Fibroblast of lung (primary cell): Measurements from ENCODE around the gene PDE4B. TPM values are rescaled to one million over a fixed set of nuclear protein-coding genes. Genes with fewer than 3 reads are reported as not detected.

ENCODE experiments used
- DNase-seq, 2 donors: peaks; one replicate each; pipeline versions ENCODE4 v3.0.0 to v3.0.0-alpha.2; 2010; ENCODE audit warnings: low read depth in 2 of 2
- H2AFZ ChIP-seq: 2 replicates; pipeline ENCODE4 v1.5.1; 2012; ENCODE audit warnings: low read length, control low read depth, inconsistent platforms
- H3K27ac ChIP-seq: 2 replicates; pipeline ENCODE4 v1.5.1; 2011; ENCODE audit warnings: low read length, control low read depth; ENCODE audit not compliant: insufficient read depth
- H3K27me3 ChIP-seq: 2 replicates; pipeline ENCODE4 v1.5.1; 2011; ENCODE audit warnings: mild to moderate bottlenecking, low read length; ENCODE audit not compliant: control insufficient read depth, insufficient read depth
- H3K36me3 ChIP-seq: 2 replicates; pipeline ENCODE4 v1.5.1; 2011; ENCODE audit warnings: low read length; ENCODE audit not compliant: control insufficient read depth, insufficient read depth
- H3K4me1 ChIP-seq: 2 replicates; pipeline ENCODE4 v1.5.1; 2011; ENCODE audit warnings: low read length; ENCODE audit not compliant: control insufficient read depth, insufficient read depth; ENCODE audit errors: extremely low read depth
- H3K4me2 ChIP-seq: 2 replicates; pipeline ENCODE4 v1.5.1; 2011; ENCODE audit warnings: low read length, control low read depth; ENCODE audit not compliant: insufficient read depth; ENCODE audit errors: extremely low read depth
- H3K4me3 ChIP-seq, 4 experiments: fragments of 200-600 bp in 1 of 4; sonication (generic) in 1 of 4; replicated peaks in 1 of 4; 2 replicates each; pipeline ENCODE4 v1.5.1; 2011 to 2016; ENCODE audit warnings: low read length in 4 of 4, low read depth in 3 of 4, mild to moderate bottlenecking in 3 of 4, control low read depth in 2 of 4, inconsistent platforms in 1 of 4, mixed read lengths in 1 of 4; ENCODE audit not compliant: insufficient read depth in 1 of 4; ENCODE audit errors: control extremely low read depth in 1 of 4
- H3K79me2 ChIP-seq: 2 replicates; pipeline ENCODE4 v1.5.1; 2012; ENCODE audit warnings: mild to moderate bottlenecking, low read length, inconsistent platforms; ENCODE audit not compliant: control insufficient read depth, insufficient read depth
- H3K9ac ChIP-seq: 2 replicates; pipeline ENCODE4 v1.5.1; 2011; ENCODE audit warnings: mild to moderate bottlenecking, low read length, control low read depth; ENCODE audit not compliant: insufficient read depth
- H3K9me3 ChIP-seq: 2 replicates; pipeline ENCODE4 v1.5.1; 2012; ENCODE audit warnings: low read depth, low read length; ENCODE audit not compliant: control insufficient read depth, insufficient read depth
- H4K20me1 ChIP-seq: 2 replicates; pipeline ENCODE4 v1.5.1; 2011; ENCODE audit warnings: low read length; ENCODE audit not compliant: control insufficient read depth, insufficient read depth; ENCODE audit errors: extremely low read depth
- EZH2 ChIP-seq: IDR thresholded peaks from 2 replicates; pipeline ENCODE4 v1.5.1; 2012; ENCODE audit warnings: low read length, control low read depth, mild to moderate bottlenecking; ENCODE audit errors: missing control alignments
- polyA plus RNA-seq, 2 donors: library from polyadenylated mRNA; depleted of rRNA in 1 of 2; stranded (reverse) in 1 of 2; unstranded in 1 of 2; fragments of >200 nt; gene quantifications; 2 replicates each; pipeline ENCODE4 v1.2.1, GENCODE V29; 2011 to 2012; ENCODE audit warnings: missing spikeins in 1 of 2
- total RNA-seq: library from RNA; depleted of rRNA; stranded (reverse); fragments of >200 nt; gene quantifications from 2 replicates; pipeline ENCODE4 v1.2.1, GENCODE V29; 2014
- TF ChIP-seq, protein P1 (sequence below), 2 donors: IDR thresholded peaks in 1 of 2; conservative IDR thresholded peaks in 1 of 2; 1 replicate in 1 of 2; 2 replicates in 1 of 2; pipeline ENCODE4 v1.5.1; 2011 to 2012; ENCODE audit warnings: low read length in 2 of 2, control low read depth in 1 of 2, inconsistent platforms in 1 of 2, low read depth in 1 of 2, mild to moderate bottlenecking in 1 of 2

The PDE4B gene
- total and polyA plus RNA-seq, 2 donors (not counting 1 experiment from before 2014, with no cell fraction given) = 3.7 to 19.8 TPM

DNA sequence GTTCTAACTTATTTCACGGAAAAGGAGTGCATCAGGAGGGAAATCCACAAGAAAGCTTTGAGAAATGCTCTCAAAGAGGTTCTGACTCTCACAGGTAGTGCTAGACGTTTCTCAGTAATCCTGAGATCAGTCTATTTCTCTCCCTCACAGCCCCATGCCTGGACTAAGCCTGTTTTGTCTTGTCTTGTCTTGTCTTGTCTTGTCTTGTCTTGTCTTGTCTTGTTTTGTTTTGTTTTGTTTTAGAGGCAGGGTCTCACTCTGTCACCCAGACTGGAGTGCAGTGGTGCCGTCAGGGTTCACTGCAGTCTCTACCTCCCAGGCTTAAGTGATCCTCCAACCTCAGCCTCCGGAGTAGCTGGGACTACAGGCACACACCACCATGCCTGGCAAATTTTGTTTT, 608.0 kb downstream of the PDE4B start:
- H3K4me1 ChIP-seq = peaks cover 5% of the 10 kb centered on the region

DNA sequence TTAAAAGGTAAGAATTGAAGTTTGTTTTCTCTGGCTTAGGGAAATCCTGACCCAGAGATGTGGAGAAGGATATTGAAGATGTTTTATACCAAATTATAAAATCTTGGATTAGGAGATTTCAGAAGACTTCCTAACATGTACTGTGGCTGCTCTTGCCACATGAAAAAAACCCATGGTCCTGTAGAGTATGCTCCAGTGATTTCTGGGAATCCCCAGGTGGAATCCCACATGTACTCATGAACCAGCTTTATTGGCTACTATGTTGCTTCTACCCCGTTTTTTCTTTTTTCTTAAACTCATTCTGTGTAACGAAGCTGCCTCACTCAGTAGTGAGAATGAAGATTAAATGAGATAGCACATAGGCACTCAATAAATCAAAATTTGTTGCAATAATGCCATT, 608.5 kb downstream of the PDE4B start:
- H3K4me3 ChIP-seq = no peak overlapping the region
- H3K9me3 ChIP-seq = no peaks in the 10 kb centered on the region
- no peaks in the 10 kb centered on the region for H4K20me1 ChIP-seq
- no peak overlapping the region for H3K27ac ChIP-seq
- TF ChIP-seq EZH2 = no peak
- TF ChIP-seq, protein P1, sequence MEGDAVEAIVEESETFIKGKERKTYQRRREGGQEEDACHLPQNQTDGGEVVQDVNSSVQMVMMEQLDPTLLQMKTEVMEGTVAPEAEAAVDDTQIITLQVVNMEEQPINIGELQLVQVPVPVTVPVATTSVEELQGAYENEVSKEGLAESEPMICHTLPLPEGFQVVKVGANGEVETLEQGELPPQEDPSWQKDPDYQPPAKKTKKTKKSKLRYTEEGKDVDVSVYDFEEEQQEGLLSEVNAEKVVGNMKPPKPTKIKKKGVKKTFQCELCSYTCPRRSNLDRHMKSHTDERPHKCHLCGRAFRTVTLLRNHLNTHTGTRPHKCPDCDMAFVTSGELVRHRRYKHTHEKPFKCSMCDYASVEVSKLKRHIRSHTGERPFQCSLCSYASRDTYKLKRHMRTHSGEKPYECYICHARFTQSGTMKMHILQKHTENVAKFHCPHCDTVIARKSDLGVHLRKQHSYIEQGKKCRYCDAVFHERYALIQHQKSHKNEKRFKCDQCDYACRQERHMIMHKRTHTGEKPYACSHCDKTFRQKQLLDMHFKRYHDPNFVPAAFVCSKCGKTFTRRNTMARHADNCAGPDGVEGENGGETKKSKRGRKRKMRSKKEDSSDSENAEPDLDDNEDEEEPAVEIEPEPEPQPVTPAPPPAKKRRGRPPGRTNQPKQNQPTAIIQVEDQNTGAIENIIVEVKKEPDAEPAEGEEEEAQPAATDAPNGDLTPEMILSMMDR (conservative IDR thresholded peaks at IDR 0.05 in 1 of 2, IDR thresholded peaks at IDR 0.05 in 1 of 2; ENCODE audit: low read depth in 1 of 2, low read length in 2 of 2) = no peak
- no peaks in the 10 kb centered on the region for H3K79me2 ChIP-seq
- no peaks in the 10 kb centered on the region for H3K27me3 ChIP-seq
- no peak overlapping the region for H2AFZ ChIP-seq
- no peak for DNase-seq
- no peaks in the 10 kb centered on the region for H3K36me3 ChIP-seq
- no peak overlapping the region for H3K4me2 ChIP-seq
- no peak overlapping the region for H3K9ac ChIP-seq
- H3K4me1 ChIP-seq = peaks cover 5% of the 10 kb centered on the region

More for the DNA sequence above, 608.0 kb downstream of the PDE4B start:
- DNase-seq = no peak
- Histone ChIP-seq H3K9me3 (no peaks in the 10 kb centered on the region), H3K27me3 (no peaks in the 10 kb centered on the region), H4K20me1 (no peaks in the 10 kb centered on the region), H3K4me3 (no peak overlapping the region), H3K79me2 (no peaks in the 10 kb centered on the region), H2AFZ (no peak overlapping the region), H3K36me3 (no peaks in the 10 kb centered on the region), H3K4me2 (no peak overlapping the region), H3K9ac (no peak overlapping the region), H3K27ac (no peak overlapping the region)
- TF ChIP-seq, protein P1 (conservative IDR thresholded peaks at IDR 0.05 in 1 of 2, IDR thresholded peaks at IDR 0.05 in 1 of 2; ENCODE audit: low read depth in 1 of 2, low read length in 2 of 2) = no peak
- TF ChIP-seq EZH2 = no peak

DNA sequence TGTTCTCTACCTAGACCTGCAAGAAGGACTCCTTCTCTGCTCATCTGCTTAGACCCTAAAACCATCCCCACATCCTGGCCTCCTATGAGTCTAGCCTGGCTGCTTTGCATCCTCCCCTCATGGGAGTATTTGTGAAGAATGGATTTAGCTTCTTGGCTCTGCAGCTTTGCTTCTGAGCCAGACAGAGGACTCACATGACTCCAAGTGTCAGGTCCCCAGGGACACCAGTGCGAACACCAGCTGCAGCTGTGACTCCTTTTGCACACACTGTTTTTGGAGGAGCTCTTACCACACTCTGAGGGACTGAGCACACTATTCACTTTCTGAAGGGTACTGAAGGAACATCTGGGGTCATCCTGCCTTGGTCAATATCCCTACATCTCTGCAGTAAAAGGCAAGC, 609.5 kb downstream of the PDE4B start:
- H3K27me3 ChIP-seq = no peaks in the 10 kb centered on the region
- H4K20me1 ChIP-seq = no peaks in the 10 kb centered on the region
- H3K4me2 ChIP-seq = no peak overlapping the region
- no peak overlapping the region for H3K4me3 ChIP-seq
- no peaks in the 10 kb centered on the region for H3K9me3 ChIP-seq
- peaks cover 5% of the 10 kb centered on the region for H3K4me1 ChIP-seq
- no peak overlapping the region for H2AFZ ChIP-seq
- TF ChIP-seq, protein P1 (conservative IDR thresholded peaks at IDR 0.05 in 1 of 2, IDR thresholded peaks at IDR 0.05 in 1 of 2; ENCODE audit: low read depth in 1 of 2, low read length in 2 of 2) = no peak
- no peak for TF ChIP-seq EZH2
- no peaks in the 10 kb centered on the region for H3K79me2 ChIP-seq
- H3K27ac ChIP-seq = no peak overlapping the region
- H3K9ac ChIP-seq = no peak overlapping the region
- H3K36me3 ChIP-seq = no peaks in the 10 kb centered on the region
- DNase-seq = peak in 1 of 2 donors; percentile 56
